ENCODE results near the gene CDK6. TPM values are rescaled to one million over a fixed set of nuclear protein-coding genes. Genes with fewer than 3 reads are reported as not detected.
"Not testable (repeated sequence)": the region's sequence is repeated elsewhere in the genome, so short reads cannot be mapped to it uniquely, and the experiment has no call there.

Gene CDK6
- total and polyA plus RNA-seq, 2 of the 8 experiments (the other 6 are each of a cell fraction or from before 2014, with no cell fraction given): 5.9 to 18.9 TPM

GRCh38 chr7:92604517-92604916 is 231.9 kb downstream of the CDK6 start:
- not testable (repeated sequence) for H3K79me1 ChIP-seq (ENCODE audit: low read depth, low read length); H3K4me2 ChIP-seq (ENCODE audit: insufficient read depth in 1 of 2, low read depth in 2 of 2, low read length in 2 of 2); H3K4me3 ChIP-seq (ENCODE audit: extremely low read depth in 1 of 4, insufficient read depth in 2 of 4, low read depth in 3 of 4, low read length in 4 of 4); H3K27me3 ChIP-seq (replicated peaks in 1 of 4; ENCODE audit: control insufficient read depth in 3 of 4, extremely low read depth in 1 of 4, insufficient read depth in 3 of 4, low read length in 3 of 4); H3K23ac ChIP-seq (ENCODE audit: insufficient read length); H3K14ac ChIP-seq (ENCODE audit: insufficient read length); H3K9me3 ChIP-seq (ENCODE audit: insufficient read depth in 2 of 2, low read depth in 1 of 2, low read length in 1 of 2); H2AFZ ChIP-seq (ENCODE audit: low read length); H2BK20ac ChIP-seq (ENCODE audit: low read length); H4K91ac ChIP-seq (replicated peaks; ENCODE audit: insufficient read length, low read length); H3K27ac ChIP-seq (ENCODE audit: low read depth, low read length); H3K56ac ChIP-seq (replicated peaks; ENCODE audit: insufficient read length, low read depth, low read length); FAIRE-seq; H4K20me1 ChIP-seq (replicated peaks in 1 of 2; ENCODE audit: control insufficient read depth in 1 of 2, insufficient read depth in 2 of 2, low read length in 2 of 2); H2BK120ac ChIP-seq (replicated peaks; ENCODE audit: low read depth, low read length); H4K8ac ChIP-seq (ENCODE audit: extremely low read depth, insufficient read depth, low read length); H2BK12ac ChIP-seq (ENCODE audit: low read depth, low read length); DNase-seq (ENCODE audit: low read depth in 1 of 2, low spot score in 2 of 2); H2BK5ac ChIP-seq (ENCODE audit: low read depth, low read length); H2BK15ac ChIP-seq (ENCODE audit: low read length); H3K4me1 ChIP-seq (replicated peaks in 1 of 4; ENCODE audit: control insufficient read depth in 3 of 4, insufficient read depth in 4 of 4, low read length in 3 of 4); H3K36me3 ChIP-seq (ENCODE audit: control insufficient read depth in 2 of 4, insufficient read depth in 4 of 4, low read length in 3 of 4); H2AK5ac ChIP-seq (ENCODE audit: low read depth, low read length); H3K18ac ChIP-seq (ENCODE audit: extremely low read depth, low read length); H3K4ac ChIP-seq (replicated peaks; ENCODE audit: insufficient read length, low read depth, low read length); H4K5ac ChIP-seq (ENCODE audit: insufficient read length, low read depth, low read length); H3K23me2 ChIP-seq (ENCODE audit: low read depth, low read length); H3K79me2 ChIP-seq (ENCODE audit: control insufficient read depth in 1 of 2, insufficient read depth in 2 of 2, low read length in 2 of 2); H3K9ac ChIP-seq (replicated peaks in 1 of 4; ENCODE audit: extremely low read depth in 1 of 4, low read depth in 3 of 4, low read length in 3 of 4)
- ChIA-PET POLR2A (ENCODE audit: partially characterized antibody) (interaction anchor here (0.6 kb wide), 1 partner anchor 14 kb away, joined by 3 read pairs; the partner anchor contains the start of gene FAM133B), CTCF (ENCODE audit: partially characterized antibody) (interaction anchor here (1.0 to 10.4 kb wide), 3 partner anchors 12 to 439 kb away, joined by 3 to 84 read pairs (median 5); partner anchors contain the start of gene FAM133B)
- WGBS, 2 experiments (ENCODE audit: extremely low coverage in 1 of 2, insufficient coverage in 1 of 2, insufficient read length in 1 of 2, insufficient replicate concordance in 2 of 2, low coverage in 1 of 2, low lambda C conversion rate in 2 of 2, missing lambda C conversion rate in 1 of 2): 89% methylated on average over 7 of the region's 7 CpGs; no CpG with 5 or more reads in 1 of the 2 experiments

Measured in H1 (cell line).